Jurkat, Clone E6-1 (cell line): ENCODE results near the gene KCTD21.

Experiments
- DNase-seq: peaks from one replicate; pipeline ENCODE4 v3.0.0-alpha.2; 2011; ENCODE audit warnings: low read depth, low spot score
- H3K4me3 ChIP-seq: 2 replicates; pipeline ENCODE4 v1.5.1; 2011; ENCODE audit warnings: mild to moderate bottlenecking, low read length, control low read depth, moderate library complexity

Gene KCTD21

GRCh38 chr11:78207532-78208256, 19.3 kb upstream of the KCTD21 start:
- no peak overlapping the region for H3K4me3 ChIP-seq
- no peak for DNase-seq

- H3K4me3 ChIP-seq, result no peak overlapping the region
- DNase-seq, result no peak
Observed at GRCh38 chr11:78205691-78206090, 17.3 kb upstream of the KCTD21 start.

GRCh38 chr11:78205256-78205655, 16.8 kb upstream of the KCTD21 start:
- no peak for DNase-seq

GRCh38 chr11:78203184-78203583, 14.8 kb upstream of the KCTD21 start:
- DNase-seq, result peak; percentile 75

More at GRCh38 chr11:78205256-78205655, 16.8 kb upstream of the KCTD21 start:
- no peak overlapping the region for H3K4me3 ChIP-seq

GRCh38 chr11:78202733-78203167, 14.3 kb upstream of the KCTD21 start:
- peak overlapping the region; percentile 49 for H3K4me3 ChIP-seq
- DNase-seq, result peak; percentile 96

More at GRCh38 chr11:78203184-78203583, 14.8 kb upstream of the KCTD21 start:
- peak overlapping the region; percentile 49 for H3K4me3 ChIP-seq

- no peak overlapping the region for H3K4me3 ChIP-seq
- peak; percentile 36 for DNase-seq
Observed at GRCh38 chr11:78201096-78201818, 12.8 kb upstream of the KCTD21 start.

- no peak for DNase-seq
- H3K4me3 ChIP-seq, result no peak overlapping the region
Observed at GRCh38 chr11:78200553-78200952, 12.1 kb upstream of the KCTD21 start.

- H3K4me3 ChIP-seq, result no peak overlapping the region
- no peak for DNase-seq
Observed at GRCh38 chr11:78200061-78200460, 11.6 kb upstream of the KCTD21 start.

- no peak overlapping the region for H3K4me3 ChIP-seq
- DNase-seq, result no peak
Observed at GRCh38 chr11:78199653-78200015, 11.2 kb upstream of the KCTD21 start.

- no peak overlapping the region for H3K4me3 ChIP-seq
- no peak for DNase-seq
Observed at GRCh38 chr11:78199015-78199652, 10.7 kb upstream of the KCTD21 start.

GRCh38 chr11:78197816-78198215, 9.4 kb upstream of the KCTD21 start:
- no peak for DNase-seq
- H3K4me3 ChIP-seq, result no peak overlapping the region

- no peak for DNase-seq
- H3K4me3 ChIP-seq, result no peak overlapping the region
Observed at GRCh38 chr11:78196661-78197091, 8.2 kb upstream of the KCTD21 start.

- no peak overlapping the region for H3K4me3 ChIP-seq
- no peak for DNase-seq
Observed at GRCh38 chr11:78195917-78196560, 7.6 kb upstream of the KCTD21 start.

- DNase-seq, result no peak
- no peak overlapping the region for H3K4me3 ChIP-seq
Observed at GRCh38 chr11:78194490-78194889, 6.1 kb upstream of the KCTD21 start.

- DNase-seq, result no peak
- no peak overlapping the region for H3K4me3 ChIP-seq
Observed at GRCh38 chr11:78193806-78194205, 5.4 kb upstream of the KCTD21 start.

- no peak overlapping the region for H3K4me3 ChIP-seq
- no peak for DNase-seq
Observed at GRCh38 chr11:78192911-78193351, 4.5 kb upstream of the KCTD21 start.

- DNase-seq, result no peak
- H3K4me3 ChIP-seq, result no peak overlapping the region
Observed at GRCh38 chr11:78192223-78192719, 3.8 kb upstream of the KCTD21 start.

- H3K4me3 ChIP-seq, result no peak overlapping the region
- no peak for DNase-seq
Observed at GRCh38 chr11:78190871-78191538, 2.6 kb upstream of the KCTD21 start.

GRCh38 chr11:78190374-78190773, 1.9 kb upstream of the KCTD21 start:
- no peak for DNase-seq

More at GRCh38 chr11:78190374-78190773, 1.9 kb upstream of the KCTD21 start:
- no peak overlapping the region for H3K4me3 ChIP-seq
